GM18511 (cell line): Measurements from ENCODE around the gene RSPH9.
"Not testable (repeated sequence)": the region's sequence is repeated elsewhere in the genome, so short reads cannot be mapped to it uniquely, and the experiment has no call there.

Experiments used
- ATAC-seq: cut with Tn5 transposase; IDR thresholded peaks from one replicate; pipeline ENCODE4 v1.9.1; 2021; ENCODE audit warnings: mild to moderate bottlenecking, moderate library complexity; ENCODE audit not compliant: unreplicated experiment

Gene RSPH9

GRCh38 chr6:43682724-43683429 lies 38.0 kb downstream of the RSPH9 start:
- no peak for ATAC-seq

- no peak for ATAC-seq
Observed at GRCh38 chr6:43683708-43684455, 39.0 kb downstream of the RSPH9 start.

GRCh38 chr6:43687079-43687436 lies 42.2 kb downstream of the RSPH9 start:
- ATAC-seq: no peak

- ATAC-seq: peak; percentile 96
Observed at GRCh38 chr6:43687437-43688347, 42.9 kb downstream of the RSPH9 start, which contains the start of gene MRPS18A. MRPS18A (minus strand) TSS chr6:43687791; CDS start chr6:43687779, 12 bp downstream.

GRCh38 chr6:43689421-43689820 lies 44.6 kb downstream of the RSPH9 start:
- no peak for ATAC-seq

- no peak for ATAC-seq
Observed at GRCh38 chr6:43695215-43695966, 50.6 kb downstream of the RSPH9 start.

- ATAC-seq: no peak
Observed at GRCh38 chr6:43695967-43696291, 51.1 kb downstream of the RSPH9 start.

- ATAC-seq: no peak
Observed at GRCh38 chr6:43697421-43697820, 52.6 kb downstream of the RSPH9 start.

- no peak for ATAC-seq
Observed at GRCh38 chr6:43698584-43699349, 53.9 kb downstream of the RSPH9 start.

- no peak for ATAC-seq
Observed at GRCh38 chr6:43699564-43700186, 54.8 kb downstream of the RSPH9 start.

- not testable (repeated sequence) for ATAC-seq
Observed at GRCh38 chr6:43700939-43701560, 56.2 kb downstream of the RSPH9 start.

GRCh38 chr6:43702171-43702533 lies 57.3 kb downstream of the RSPH9 start:
- ATAC-seq: no peak

GRCh38 chr6:43702534-43703440 lies 58.0 kb downstream of the RSPH9 start:
- no peak for ATAC-seq

- no peak for ATAC-seq
Observed at GRCh38 chr6:43703512-43704429, 58.9 kb downstream of the RSPH9 start.

GRCh38 chr6:43705996-43706395 lies 61.2 kb downstream of the RSPH9 start:
- ATAC-seq: no peak

GRCh38 chr6:43706788-43707187 lies 62.0 kb downstream of the RSPH9 start:
- no peak for ATAC-seq

- no peak for ATAC-seq
Observed at GRCh38 chr6:43707269-43707668, 62.4 kb downstream of the RSPH9 start.
